Activated T-cell treated with anti-CD3 and anti-CD28 coated beads for 48 hours (primary cell): ENCODE data around the gene FAM20B.

Source experiments
- DNase-seq: peaks from one replicate; pipeline ENCODE4 v3.0.0-alpha.2; 2020; ENCODE audit warnings: low read depth

Gene FAM20B

GRCh38 chr1:179048339-179049124, 22.8 kb downstream of the FAM20B start:
- DNase-seq = no peak

GRCh38 chr1:179052776-179053175, 27.1 kb downstream of the FAM20B start:
- no peak for DNase-seq

- DNase-seq = no peak
Observed at GRCh38 chr1:179053486-179053885, 27.8 kb downstream of the FAM20B start.

GRCh38 chr1:179055937-179056336, 30.2 kb downstream of the FAM20B start:
- no peak for DNase-seq

GRCh38 chr1:179058487-179059483, 33.1 kb downstream of the FAM20B start:
- DNase-seq = no peak

GRCh38 chr1:179061360-179062282, 35.9 kb downstream of the FAM20B start:
- no peak for DNase-seq

GRCh38 chr1:179066471-179066870, 40.8 kb downstream of the FAM20B start:
- no peak for DNase-seq

GRCh38 chr1:179077396-179077795, 51.7 kb downstream of the FAM20B start:
- no peak for DNase-seq

GRCh38 chr1:179079113-179079761, 53.5 kb downstream of the FAM20B start:
- DNase-seq = no peak

- no peak for DNase-seq
Observed at GRCh38 chr1:179080866-179081686, 55.4 kb downstream of the FAM20B start.

- DNase-seq = peak; percentile 82
Observed at GRCh38 chr1:179081687-179082332, 56.1 kb downstream of the FAM20B start, which contains the start of gene TOR3A. TSS of gene TOR3A (plus strand) at chr1:179082070. CDS start at chr1:179082129, 59 bp downstream.

GRCh38 chr1:179082333-179082998, 56.8 kb downstream of the FAM20B start:
- peak; percentile 18 for DNase-seq

GRCh38 chr1:179082999-179083335, 57.3 kb downstream of the FAM20B start:
- DNase-seq = no peak

- no peak for DNase-seq
Observed at GRCh38 chr1:179083533-179083932, 57.8 kb downstream of the FAM20B start.

GRCh38 chr1:179087665-179088064, 62.0 kb downstream of the FAM20B start:
- no peak for DNase-seq

- DNase-seq = no peak
Observed at GRCh38 chr1:179089827-179090482, 64.3 kb downstream of the FAM20B start.

GRCh38 chr1:179090522-179090921, 64.8 kb downstream of the FAM20B start:
- no peak for DNase-seq

- no peak for DNase-seq
Observed at GRCh38 chr1:179090923-179091322, 65.2 kb downstream of the FAM20B start.

GRCh38 chr1:179091691-179092165, 66.0 kb downstream of the FAM20B start:
- no peak for DNase-seq
